M059J (cell line): ENCODE results near the gene SLC6A12. TPM values are rescaled to one million over a fixed set of nuclear protein-coding genes. Genes with fewer than 3 reads are reported as not detected.
"Not testable (repeated sequence)": the region's sequence is repeated elsewhere in the genome, so short reads cannot be mapped to it uniquely, and the experiment has no call there.

Experiments used
- DNase-seq: peaks from one replicate; pipeline ENCODE4 v3.0.0-alpha.2; 2012; ENCODE audit warnings: low read depth
- total RNA-seq: library from RNA; depleted of rRNA; stranded (reverse); fragments of >200 nt; shearing (Covaris generic); gene quantifications from 2 replicates; pipeline ENCODE4 v1.2.3, GENCODE V29; 2014

Gene SLC6A12
- total RNA-seq, 1 experiment from 2014 or later = not detected

DNA sequence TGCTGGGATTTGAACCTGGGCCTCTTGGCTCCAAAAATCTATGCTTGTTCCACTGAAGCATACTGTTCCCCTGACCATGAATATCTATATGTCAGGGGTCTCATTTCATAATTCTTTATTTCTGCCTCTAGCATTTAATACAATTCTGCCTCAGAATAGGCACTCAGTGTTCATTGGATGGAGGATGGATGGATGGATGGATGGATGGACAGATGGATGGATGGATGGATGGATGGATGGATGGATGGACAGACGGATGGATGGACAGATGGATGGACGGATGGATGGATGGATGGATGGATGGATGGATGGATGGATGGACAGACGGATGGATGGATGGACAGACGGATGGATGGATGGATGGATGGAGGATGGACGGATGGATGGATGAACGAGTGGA lies 3.1 kb upstream of the SLC6A12 start:
- not testable (repeated sequence) for DNase-seq

- no peak for DNase-seq
Observed at GRCh38 chr12:215116-215515, 1.2 kb upstream of the SLC6A12 start.

- no peak for DNase-seq
Observed at GRCh38 chr12:213527-213932, 427 bp downstream of the SLC6A12 start.

DNA sequence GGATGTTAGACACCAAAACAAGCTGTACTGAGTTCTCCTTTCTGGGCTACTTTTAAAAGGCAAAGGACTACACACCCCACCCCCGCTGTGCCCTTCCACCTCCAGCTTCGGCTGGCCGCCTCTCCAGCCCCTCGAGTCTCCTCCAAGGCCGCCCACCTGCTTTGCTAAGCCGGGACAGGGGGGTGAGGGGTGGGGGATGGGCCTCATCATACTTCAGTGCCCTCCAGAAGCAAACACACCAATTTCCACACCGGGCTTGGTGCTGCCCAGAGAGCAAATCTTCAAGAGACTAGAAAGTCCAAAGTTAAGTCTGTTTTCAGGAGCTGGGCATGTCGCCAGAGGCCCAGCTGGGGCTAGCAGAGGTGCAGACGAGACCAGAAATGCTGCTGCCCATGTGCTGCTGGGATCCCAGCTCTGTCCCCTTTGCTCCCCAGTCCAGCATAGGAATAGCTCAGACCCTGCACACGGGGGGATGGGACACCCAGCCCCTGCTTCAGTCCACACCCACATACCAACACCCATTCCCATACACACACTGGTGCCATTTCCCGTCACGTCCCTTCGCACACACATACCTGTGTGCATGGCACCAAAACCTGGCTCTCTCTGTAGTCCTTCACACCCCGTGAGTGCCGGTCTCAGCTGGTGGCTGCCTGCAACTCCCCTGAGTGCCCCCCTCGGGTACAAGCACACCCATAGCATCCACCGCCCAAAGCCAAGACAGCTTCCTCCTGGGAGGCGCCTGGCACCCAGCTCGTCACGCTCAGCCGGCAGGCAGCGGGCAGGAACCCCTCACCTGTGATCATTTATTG lies 1.0 kb downstream of the SLC6A12 start:
- DNase-seq = no peak

DNA sequence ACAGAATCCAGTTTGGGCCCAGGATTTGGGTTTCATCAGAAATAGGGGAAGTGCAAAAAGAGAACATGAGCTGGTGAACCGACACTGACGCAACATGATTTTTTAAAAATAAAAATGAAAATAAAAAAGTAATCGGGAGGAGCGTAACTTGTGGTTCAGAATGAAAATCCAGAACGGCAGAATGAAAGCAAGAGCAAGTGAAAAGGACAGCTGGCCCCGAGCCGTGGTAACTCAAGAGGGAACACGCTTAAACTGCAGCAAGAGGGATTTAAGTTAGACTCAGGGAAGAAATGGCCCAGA lies 1.6 kb downstream of the SLC6A12 start:
- DNase-seq = no peak

GRCh38 chr12:211639-212414 lies 2.1 kb downstream of the SLC6A12 start:
- no peak for DNase-seq

GRCh38 chr12:211142-211465 lies 2.9 kb downstream of the SLC6A12 start:
- DNase-seq = peak; percentile 24

DNA sequence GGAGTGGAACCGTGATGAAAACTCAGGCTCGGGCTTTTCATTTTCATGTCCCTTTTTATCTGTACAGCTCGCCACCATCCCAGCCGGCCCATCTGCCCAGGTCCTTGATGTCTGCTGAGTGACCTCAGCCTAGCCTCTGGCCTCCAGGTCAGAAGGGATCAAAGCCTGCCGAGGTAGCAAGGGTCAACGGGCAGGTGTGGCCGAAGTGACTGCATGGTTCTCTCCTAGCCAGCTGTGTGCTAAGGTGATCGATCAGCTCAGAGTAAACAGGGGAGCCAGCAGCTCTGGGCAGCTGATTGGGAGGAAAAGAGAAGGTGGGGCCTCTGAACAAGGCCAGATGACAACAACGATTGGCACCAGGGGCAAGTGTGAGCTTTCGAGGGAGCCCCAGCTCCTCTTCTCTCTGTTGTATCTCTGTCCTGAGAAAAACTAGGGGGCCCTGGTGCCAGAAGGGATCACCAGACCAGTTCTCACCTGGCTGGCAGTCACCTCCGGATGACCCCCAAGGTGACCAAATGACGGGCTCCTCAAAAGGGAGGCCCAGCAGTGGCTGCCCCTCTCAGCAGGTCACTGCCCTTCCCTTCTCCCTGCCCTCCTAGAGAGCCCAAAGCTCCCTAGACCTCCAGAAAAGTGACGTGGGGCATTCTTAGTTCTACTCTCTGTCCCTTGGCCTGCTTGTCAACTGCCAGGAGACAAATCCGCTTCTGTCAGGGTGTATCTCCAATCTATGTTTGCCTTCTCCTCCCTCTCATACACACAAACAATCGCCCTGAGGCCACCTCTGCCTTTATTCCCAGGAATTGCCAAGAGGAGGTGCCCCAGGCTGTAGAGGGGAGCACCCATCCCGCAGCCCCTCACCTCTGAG lies 3.4 kb downstream of the SLC6A12 start:
- DNase-seq = no peak

GRCh38 chr12:209851-210250 lies 4.1 kb downstream of the SLC6A12 start:
- no peak for DNase-seq

DNA sequence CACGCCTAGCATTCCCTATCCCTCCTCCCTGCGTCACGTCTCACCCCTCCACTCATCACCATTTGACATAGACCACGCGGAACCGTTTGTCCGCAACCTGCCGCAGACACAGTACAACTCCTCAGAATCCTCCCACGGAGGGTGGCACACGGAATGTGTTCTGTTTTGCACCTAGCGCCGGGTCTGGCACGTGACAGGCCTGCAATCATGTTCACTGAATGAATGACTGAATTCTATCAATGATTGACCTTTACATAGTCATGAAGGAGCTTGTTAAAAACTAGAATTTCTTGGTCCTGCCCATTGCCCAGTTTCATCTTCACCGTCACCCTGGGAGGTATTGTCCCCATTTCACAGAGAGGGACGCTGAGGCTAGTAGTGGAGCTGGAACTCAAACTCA lies 4.7 kb downstream of the SLC6A12 start:
- DNase-seq = no peak

DNA sequence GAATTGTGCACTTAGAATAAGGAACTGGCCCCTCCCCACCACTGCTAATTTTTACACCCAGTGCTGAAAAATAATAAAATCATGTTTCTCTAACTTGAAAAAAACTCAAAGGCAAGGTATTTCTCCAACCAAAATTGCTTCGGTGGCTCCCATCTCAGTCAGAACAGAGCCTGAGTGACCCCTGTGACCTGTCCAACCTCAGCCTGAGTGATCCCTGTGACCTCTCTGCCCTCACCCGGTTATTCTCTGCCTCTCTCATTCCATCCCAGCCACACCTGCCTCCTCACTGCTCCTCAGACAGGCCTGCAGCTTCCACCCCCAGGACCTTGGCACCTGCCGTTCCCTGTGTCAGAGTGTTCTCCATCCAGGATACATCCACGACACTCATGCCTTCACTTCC lies 5.1 kb downstream of the SLC6A12 start:
- no peak for DNase-seq

DNA sequence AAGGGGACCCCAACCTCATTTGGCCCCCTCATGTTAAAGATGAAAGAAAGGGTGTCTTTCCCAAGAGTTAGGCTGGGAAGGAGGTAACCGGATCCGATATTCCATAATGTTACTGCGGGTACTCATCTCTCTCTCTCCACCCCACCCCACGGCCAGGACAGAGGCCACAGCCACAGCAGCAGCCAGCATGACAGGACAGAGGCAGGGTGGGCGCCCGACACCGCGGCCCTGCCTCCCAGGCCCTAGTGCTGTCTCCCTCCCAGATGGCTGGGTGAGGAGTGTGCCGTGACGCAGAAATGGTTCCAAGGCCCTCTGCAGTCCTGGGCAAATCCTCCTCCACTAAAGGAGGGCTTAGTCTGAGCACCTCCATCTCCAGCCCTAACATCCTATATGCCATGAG lies 6.2 kb downstream of the SLC6A12 start:
- no peak for DNase-seq

DNA sequence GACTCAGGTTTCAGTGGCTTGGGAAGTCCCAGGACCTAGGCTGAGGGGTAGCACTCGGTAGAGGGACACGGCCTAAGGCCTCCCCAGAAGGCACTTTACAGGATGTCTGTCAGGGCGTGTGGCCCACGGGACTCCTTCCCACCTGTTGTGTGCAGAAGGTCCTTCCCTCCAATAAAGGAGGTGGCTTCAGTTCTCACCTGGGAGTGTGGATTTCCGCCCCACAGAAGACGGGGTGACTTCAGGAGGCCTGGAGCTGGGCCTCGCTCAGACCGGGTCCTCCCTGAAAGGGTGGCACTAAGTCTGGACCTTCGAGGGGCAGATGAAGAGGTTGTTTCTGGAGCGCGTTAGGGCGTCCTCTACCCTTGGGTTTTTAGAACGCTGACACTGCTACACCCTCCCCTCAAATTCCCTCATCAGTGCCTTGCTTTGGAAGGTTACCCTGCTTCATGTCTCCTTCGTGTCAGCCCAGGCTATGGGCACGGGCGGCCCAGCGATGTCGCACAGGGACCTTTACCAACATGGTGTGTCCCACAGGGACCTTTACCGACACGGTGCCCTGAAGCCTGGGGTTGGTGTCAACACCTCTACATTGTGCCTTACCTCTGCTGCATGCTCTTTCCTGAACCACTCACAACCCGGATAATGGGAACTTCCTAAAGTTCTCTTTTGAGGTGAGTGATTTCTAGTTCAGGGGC lies 7.1 kb downstream of the SLC6A12 start:
- DNase-seq = no peak

GRCh38 chr12:205026-205425 lies 8.9 kb downstream of the SLC6A12 start:
- DNase-seq = no peak

DNA sequence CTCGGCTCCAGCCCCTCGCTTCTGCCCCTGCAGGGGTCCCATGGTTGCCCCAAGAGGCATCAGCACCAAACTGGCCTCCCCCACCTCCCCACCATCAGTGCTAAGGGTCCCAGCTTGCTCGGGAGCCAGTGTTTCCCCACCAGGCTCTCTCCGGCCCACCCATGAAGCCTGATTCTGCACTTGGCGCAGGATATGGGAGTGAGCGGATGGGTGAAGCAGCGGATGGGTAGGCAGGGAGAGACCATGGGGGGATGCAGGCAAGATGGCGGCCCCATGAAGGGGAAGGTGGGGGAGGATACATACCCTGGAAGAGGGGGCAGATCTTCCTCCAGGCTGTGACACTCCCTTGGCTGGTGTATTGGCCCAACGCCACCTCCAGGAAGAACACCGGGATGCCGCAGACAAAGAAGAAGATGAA lies 9.7 kb downstream of the SLC6A12 start:
- DNase-seq = no peak

DNA sequence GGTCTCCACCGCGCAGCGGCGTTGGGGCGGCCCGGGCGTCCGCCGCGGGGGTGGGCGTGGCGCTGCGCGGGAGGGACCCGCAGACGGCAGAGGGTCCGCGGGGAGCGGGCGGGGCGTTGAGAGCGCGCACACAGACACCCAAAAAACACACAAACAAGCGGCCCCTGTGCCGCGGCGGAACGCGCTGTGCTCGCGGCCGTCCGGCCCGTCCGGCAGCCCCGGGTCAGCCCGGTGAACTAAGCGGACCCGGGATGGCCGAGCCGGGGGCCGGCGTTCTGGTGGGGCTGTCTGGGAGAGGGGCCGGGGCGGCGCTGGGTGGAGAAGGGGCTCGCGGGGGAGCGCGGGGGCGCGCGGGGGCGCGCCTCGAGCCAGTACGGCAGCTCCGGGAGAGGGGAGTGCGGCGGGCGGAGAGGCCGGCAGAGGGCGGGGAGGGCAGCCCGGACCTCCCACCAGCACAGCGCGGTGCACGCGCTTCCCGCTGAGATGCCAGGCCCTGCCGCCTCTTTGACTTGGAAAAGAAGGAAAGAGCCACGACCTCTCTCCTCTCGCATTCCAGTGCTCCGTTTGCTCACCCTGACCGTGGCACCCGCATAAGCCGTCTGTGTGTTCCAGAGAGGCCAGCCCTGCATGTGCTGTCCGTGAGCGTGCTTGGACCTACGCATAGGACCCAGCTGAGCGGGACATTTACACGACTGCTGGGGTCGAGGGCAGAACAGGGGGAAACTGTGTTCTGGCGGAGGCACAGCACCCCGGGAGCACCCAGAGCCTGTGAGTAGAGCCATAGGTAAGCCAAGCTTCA lies 10.3 kb downstream of the SLC6A12 start:
- DNase-seq = no peak

DNA sequence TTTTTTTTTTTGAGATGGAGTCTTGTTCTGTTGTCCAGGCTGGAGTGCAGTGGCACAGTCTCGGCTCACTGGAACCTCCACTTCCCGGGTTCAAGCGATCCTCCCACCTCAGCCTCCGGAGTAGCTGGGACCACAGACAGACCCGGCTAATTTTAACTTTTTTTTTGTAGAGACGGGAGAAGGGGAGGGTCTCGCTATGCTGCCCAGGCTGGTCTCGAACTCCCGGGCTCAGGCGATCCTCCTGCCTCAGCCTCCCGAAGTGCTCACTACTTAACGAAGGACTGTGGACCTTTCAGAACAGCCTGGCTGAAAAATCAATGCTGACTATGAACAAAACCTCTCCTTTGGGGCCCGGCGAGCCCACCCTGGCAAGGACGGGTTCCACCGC lies 10.9 kb downstream of the SLC6A12 start:
- no peak for DNase-seq

DNA sequence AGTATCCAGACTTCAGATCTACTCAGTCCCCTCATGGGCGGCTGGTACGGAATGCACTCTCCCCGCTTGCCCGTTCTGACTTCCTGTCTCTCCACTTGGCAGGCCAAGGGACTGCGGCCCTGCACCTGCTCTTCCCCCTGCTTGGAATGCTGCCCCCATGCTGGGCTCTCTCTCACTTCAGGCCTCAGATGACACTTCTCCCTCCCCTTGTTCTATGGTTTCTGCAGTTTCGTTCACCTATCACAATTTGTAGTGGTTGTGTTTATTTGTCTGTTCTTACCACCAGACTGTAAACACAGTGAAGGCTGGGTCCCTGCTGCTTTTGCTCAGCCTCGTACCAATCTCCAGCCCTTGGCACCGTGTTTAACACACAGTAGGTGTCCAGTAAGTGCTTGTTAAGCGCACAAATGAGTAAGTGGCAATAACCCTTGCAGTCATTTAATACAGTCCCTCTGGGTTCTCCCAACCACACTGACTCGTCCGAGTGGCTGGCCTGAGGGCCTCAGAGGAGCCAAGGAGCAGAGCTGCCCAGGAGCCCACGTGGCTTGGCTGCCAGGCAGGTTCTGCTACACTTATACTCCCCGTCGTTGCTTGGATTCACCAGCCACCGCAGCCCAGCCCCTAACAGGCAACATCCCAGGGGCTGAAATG lies 11.8 kb downstream of the SLC6A12 start:
- DNase-seq = no peak

DNA sequence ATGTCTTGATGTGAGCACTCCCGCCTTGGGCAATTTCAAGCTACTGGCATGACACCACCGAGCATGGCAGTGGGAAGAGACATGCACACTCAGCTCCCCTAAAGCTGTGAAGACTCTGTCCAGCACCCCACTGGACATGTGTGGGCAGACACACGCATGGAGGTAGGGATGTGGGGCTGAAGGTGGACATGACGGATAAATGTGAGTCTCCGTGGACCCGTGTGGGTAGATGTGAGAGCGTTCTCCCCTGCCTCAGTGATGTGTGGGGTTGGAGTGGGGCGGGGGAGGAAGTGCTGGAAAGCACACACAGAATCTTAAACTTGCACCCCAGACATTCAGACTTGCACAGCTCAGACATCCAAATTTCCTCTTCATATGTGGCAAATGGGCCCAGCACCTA lies 12.6 kb downstream of the SLC6A12 start:
- DNase-seq = no peak

DNA sequence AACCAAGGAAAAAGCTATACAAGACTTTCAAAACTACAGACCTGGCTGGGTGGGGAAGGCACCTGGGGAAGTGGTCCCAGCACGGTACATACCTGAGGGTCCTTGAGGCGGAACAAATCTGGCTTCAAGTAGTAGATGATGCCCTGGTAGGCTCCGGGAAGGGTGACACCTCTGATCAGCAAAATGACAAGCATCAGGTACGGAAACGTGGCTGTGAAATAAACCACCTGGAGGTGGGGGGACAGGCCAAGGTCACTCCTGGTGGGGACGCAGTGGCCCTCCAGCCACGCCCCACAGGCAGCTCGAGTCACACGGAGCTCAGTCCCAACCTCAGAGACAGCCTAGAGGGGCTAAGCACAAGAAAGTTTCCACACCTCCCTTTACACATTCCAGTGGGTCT lies 15.3 kb downstream of the SLC6A12 start:
- no peak for DNase-seq
